SK-N-SH treated with all-trans-retinoic acid at 6 μM for 48 hours (cell line): ENCODE measurements around the gene PPP1R16B.

ENCODE experiments used
- ATAC-seq: fragments of 200-7000 bp; cut with Tn5 transposase; 3 replicates; pipeline ENCODE4 v1.9.1; 2020; ENCODE audit warnings: mild to moderate bottlenecking, moderate library complexity
- ARNTL ChIP-seq: fragments of 450-650 bp; formaldehyde crosslinking; IDR thresholded peaks from 2 replicates; pipeline ENCODE4 v1.5.0; 2020; ENCODE audit warnings: low read depth, mild to moderate bottlenecking, moderate library complexity, borderline replicate concordance
- BACH2 ChIP-seq: fragments of 250-450 bp; sonication (Bioruptor Pico); IDR thresholded peaks from 2 replicates; pipeline ENCODE4 v1.9.0; 2021; ENCODE audit warnings: mild to moderate bottlenecking, borderline replicate concordance
- CSDC2 ChIP-seq: fragments of 250-450 bp; sonication (Bioruptor Pico); IDR thresholded peaks from 2 replicates; pipeline ENCODE4 v1.5.0; 2020; ENCODE audit warnings: mild to moderate bottlenecking, moderate library complexity
- ESRRG ChIP-seq: fragments of 250-450 bp; sonication (Bioruptor Pico); IDR thresholded peaks from 2 replicates; pipeline ENCODE4 v1.6.1; 2021; ENCODE audit warnings: mild to moderate bottlenecking
- GLIS3 ChIP-seq: fragments of 250-450 bp; sonication (Bioruptor Pico); IDR thresholded peaks from 2 replicates; pipeline ENCODE4 v1.5.0; 2020; ENCODE audit warnings: mild to moderate bottlenecking, moderate library complexity
- ISL1 ChIP-seq: fragments of 250-450 bp; sonication (Bioruptor Pico); IDR thresholded peaks from 2 replicates; pipeline ENCODE4 v2.1.2; 2022; ENCODE audit warnings: mild to moderate bottlenecking, moderate library complexity
- OSR1 ChIP-seq: fragments of 250-450 bp; sonication (Bioruptor Pico); IDR thresholded peaks from 2 replicates; pipeline ENCODE4 v1.8.0; 2022; ENCODE audit warnings: moderate library complexity, mild to moderate bottlenecking, inconsistent platforms
- RARB ChIP-seq: fragments of 250-450 bp; sonication (Bioruptor Pico); IDR thresholded peaks from 2 replicates; pipeline ENCODE4 v1.8.0; 2021; ENCODE audit warnings: mild to moderate bottlenecking, moderate library complexity
- SNAI2 ChIP-seq: fragments of 250-450 bp; sonication (Bioruptor Pico); IDR thresholded peaks from 2 replicates; pipeline ENCODE4 v1.5.0; 2020; ENCODE audit warnings: mild to moderate bottlenecking, moderate library complexity
- TCF4 ChIP-seq: fragments of 250-450 bp; sonication (Bioruptor Pico); IDR thresholded peaks from 2 replicates; pipeline ENCODE4 v1.8.0; 2021; ENCODE audit warnings: mild to moderate bottlenecking, moderate library complexity, borderline replicate concordance
- TOX ChIP-seq: fragments of 250-450 bp; sonication (Bioruptor Pico); IDR thresholded peaks from 2 replicates; pipeline ENCODE4 v1.8.0; 2021; ENCODE audit warnings: mild to moderate bottlenecking, moderate library complexity, borderline replicate concordance
- ZC3H10 ChIP-seq: fragments of 250-450 bp; sonication (Bioruptor Pico); IDR thresholded peaks from 2 replicates; pipeline ENCODE4 v1.5.1; 2021; ENCODE audit warnings: mild to moderate bottlenecking, moderate library complexity
- ZFP3 ChIP-seq: fragments of 250-450 bp; sonication (Bioruptor Pico); IDR thresholded peaks from 2 replicates; pipeline ENCODE4 v1.5.0; 2020; ENCODE audit warnings: mild to moderate bottlenecking, moderate library complexity
- ZFP30 ChIP-seq: fragments of 450-650 bp; formaldehyde crosslinking; IDR thresholded peaks from 2 replicates; pipeline ENCODE4 v1.5.0; 2022; ENCODE audit warnings: mild to moderate bottlenecking, moderate library complexity
- ZNF565 ChIP-seq: fragments of 450-650 bp; formaldehyde crosslinking; conservative IDR thresholded peaks from 2 replicates; pipeline ENCODE4 v1.5.0; 2020; ENCODE audit warnings: low read depth, mild to moderate bottlenecking, moderate library complexity
- ZNF70 ChIP-seq: fragments of 450-650 bp; formaldehyde crosslinking; IDR thresholded peaks from 2 replicates; pipeline ENCODE4 v1.5.0; 2020; ENCODE audit warnings: mild to moderate bottlenecking, moderate library complexity
- TF ChIP-seq, protein P1 (sequence below): fragments of 250-450 bp; sonication (Bioruptor Pico); IDR thresholded peaks from 2 replicates; pipeline ENCODE4 v1.8.0; 2020; ENCODE audit warnings: mild to moderate bottlenecking, moderate library complexity, borderline replicate concordance
- TF ChIP-seq, protein P2 (sequence below): fragments of 250-450 bp; sonication (Bioruptor Pico); IDR thresholded peaks from 2 replicates; pipeline ENCODE4 v1.8.0; 2021; ENCODE audit warnings: low read depth, mild to moderate bottlenecking, moderate library complexity, borderline replicate concordance
- TF ChIP-seq, protein P3 (sequence below): fragments of 250-450 bp; sonication (Bioruptor Pico); IDR thresholded peaks from 2 replicates; pipeline ENCODE4 v1.5.0; 2020; ENCODE audit warnings: mild to moderate bottlenecking, moderate library complexity

The PPP1R16B gene

DNA sequence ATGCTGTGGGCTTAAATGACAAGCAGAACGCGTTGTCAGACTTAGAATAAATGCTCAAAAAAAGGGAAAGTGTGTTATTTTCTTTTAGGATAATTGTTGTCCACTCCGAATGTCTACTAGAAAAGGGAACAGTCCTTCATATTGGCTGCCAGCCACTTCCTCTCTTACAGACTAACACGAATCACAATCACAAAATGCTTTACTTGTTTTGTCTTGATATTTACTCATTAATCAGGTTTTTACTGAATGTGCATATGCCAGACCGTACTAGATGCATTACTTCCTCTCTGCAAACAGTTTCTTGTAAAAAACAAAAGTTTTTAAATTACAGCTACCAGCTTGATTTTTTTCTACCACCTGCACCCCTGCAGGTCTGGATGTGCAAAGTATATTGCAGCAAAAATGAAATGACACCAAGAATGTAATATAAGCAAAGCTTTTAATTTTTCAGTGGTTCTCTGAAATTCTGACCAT lies 157.5 kb downstream of the PPP1R16B start:
- TF ChIP-seq ARNTL, result no peak
- ATAC-seq, result no peak

DNA sequence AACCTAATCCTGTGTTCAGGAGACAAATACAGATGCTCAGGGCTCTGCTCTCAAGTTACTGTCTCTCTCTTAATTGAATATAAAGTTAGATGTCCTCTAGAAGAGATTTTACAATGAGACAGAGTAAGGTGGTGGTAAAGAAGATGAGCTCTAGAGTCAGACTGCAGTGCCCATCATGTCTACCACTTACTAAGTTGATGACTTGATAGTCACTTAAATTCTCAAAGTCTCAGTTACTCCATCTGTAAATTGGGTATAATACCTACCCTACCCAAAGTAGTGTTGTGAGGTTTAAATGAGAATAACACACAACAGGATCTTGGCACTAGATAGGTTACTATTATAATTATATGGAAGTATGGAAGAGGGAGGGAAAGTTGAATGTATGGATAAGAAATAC lies 158.2 kb downstream of the PPP1R16B start:
- TF ChIP-seq BACH2 (CRISPR knock-in tag), result no peak
- TF ChIP-seq, protein P1, sequence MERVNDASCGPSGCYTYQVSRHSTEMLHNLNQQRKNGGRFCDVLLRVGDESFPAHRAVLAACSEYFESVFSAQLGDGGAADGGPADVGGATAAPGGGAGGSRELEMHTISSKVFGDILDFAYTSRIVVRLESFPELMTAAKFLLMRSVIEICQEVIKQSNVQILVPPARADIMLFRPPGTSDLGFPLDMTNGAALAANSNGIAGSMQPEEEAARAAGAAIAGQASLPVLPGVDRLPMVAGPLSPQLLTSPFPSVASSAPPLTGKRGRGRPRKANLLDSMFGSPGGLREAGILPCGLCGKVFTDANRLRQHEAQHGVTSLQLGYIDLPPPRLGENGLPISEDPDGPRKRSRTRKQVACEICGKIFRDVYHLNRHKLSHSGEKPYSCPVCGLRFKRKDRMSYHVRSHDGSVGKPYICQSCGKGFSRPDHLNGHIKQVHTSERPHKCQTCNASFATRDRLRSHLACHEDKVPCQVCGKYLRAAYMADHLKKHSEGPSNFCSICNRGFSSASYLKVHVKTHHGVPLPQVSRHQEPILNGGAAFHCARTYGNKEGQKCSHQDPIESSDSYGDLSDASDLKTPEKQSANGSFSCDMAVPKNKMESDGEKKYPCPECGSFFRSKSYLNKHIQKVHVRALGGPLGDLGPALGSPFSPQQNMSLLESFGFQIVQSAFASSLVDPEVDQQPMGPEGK, result no peak
- TF ChIP-seq ZNF70, result no peak
- TF ChIP-seq ZC3H10 (CRISPR knock-in tag), result no peak
- TF ChIP-seq, protein P2, sequence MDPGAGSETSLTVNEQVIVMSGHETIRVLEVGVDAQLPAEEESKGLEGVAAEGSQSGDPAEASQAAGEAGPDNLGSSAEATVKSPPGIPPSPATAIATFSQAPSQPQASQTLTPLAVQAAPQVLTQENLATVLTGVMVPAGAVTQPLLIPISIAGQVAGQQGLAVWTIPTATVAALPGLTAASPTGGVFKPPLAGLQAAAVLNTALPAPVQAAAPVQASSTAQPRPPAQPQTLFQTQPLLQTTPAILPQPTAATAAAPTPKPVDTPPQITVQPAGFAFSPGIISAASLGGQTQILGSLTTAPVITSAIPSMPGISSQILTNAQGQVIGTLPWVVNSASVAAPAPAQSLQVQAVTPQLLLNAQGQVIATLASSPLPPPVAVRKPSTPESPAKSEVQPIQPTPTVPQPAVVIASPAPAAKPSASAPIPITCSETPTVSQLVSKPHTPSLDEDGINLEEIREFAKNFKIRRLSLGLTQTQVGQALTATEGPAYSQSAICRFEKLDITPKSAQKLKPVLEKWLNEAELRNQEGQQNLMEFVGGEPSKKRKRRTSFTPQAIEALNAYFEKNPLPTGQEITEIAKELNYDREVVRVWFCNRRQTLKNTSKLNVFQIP, result no peak
- TF ChIP-seq GLIS3, result no peak
- TF ChIP-seq CSDC2 (CRISPR knock-in tag), result no peak
- ATAC-seq, result no peak

DNA sequence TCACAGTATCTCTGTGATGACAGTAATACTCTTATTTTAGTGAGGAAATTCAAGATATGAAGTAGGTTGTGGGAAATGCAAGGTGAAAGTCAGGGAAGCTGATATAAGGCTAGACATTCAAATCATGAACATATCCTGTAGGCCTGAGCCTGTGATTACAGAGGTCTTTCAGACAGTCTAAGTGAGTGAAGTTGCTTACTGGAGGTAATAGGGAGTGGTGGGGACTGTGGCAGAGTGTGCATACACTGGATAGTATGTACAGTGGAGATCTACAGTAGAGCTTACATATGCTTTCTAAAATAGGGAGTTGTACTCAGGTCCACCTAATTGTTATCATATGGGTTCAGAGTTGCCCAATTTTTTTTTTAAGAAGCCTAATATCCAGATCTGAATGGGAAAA lies 159.8 kb downstream of the PPP1R16B start:
- no peak for TF ChIP-seq SNAI2
- no peak for TF ChIP-seq ISL1
- no peak for TF ChIP-seq ZFP30
- no peak for TF ChIP-seq RARB (CRISPR knock-in tag)
- TF ChIP-seq, protein P3, sequence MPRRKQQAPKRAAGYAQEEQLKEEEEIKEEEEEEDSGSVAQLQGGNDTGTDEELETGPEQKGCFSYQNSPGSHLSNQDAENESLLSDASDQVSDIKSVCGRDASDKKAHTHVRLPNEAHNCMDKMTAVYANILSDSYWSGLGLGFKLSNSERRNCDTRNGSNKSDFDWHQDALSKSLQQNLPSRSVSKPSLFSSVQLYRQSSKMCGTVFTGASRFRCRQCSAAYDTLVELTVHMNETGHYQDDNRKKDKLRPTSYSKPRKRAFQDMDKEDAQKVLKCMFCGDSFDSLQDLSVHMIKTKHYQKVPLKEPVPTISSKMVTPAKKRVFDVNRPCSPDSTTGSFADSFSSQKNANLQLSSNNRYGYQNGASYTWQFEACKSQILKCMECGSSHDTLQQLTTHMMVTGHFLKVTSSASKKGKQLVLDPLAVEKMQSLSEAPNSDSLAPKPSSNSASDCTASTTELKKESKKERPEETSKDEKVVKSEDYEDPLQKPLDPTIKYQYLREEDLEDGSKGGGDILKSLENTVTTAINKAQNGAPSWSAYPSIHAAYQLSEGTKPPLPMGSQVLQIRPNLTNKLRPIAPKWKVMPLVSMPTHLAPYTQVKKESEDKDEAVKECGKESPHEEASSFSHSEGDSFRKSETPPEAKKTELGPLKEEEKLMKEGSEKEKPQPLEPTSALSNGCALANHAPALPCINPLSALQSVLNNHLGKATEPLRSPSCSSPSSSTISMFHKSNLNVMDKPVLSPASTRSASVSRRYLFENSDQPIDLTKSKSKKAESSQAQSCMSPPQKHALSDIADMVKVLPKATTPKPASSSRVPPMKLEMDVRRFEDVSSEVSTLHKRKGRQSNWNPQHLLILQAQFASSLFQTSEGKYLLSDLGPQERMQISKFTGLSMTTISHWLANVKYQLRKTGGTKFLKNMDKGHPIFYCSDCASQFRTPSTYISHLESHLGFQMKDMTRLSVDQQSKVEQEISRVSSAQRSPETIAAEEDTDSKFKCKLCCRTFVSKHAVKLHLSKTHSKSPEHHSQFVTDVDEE (CRISPR knock-in tag), result no peak
- TF ChIP-seq, protein P1, result no peak
- TF ChIP-seq ZC3H10 (CRISPR knock-in tag), result no peak
- TF ChIP-seq BACH2 (CRISPR knock-in tag), result no peak
- no peak for TF ChIP-seq TCF4 (CRISPR knock-in tag)
- no peak for ATAC-seq

DNA sequence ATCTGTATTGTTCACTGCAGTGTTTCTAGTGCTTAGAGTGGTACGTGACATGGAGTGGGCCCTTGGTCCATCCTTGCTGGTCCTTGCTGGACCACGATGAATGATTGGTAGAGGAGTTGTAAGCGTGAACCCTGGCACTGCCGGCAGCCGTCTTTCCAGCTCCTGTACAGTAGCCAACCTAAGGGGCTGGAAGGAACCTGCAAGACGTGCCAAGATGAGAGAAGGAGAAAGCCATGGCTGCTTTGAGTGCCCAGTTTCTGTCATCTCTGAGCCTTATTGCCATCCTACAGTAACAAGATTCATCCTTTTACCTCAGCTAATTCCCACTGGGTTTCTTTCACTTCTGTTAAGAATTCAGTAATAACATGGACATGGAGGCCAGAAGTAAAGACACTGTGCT lies 162.6 kb downstream of the PPP1R16B start:
- ATAC-seq, result no peak
- TF ChIP-seq ZFP3 (CRISPR knock-in tag) (no peak), CSDC2 (CRISPR knock-in tag) (no peak), ESRRG (CRISPR knock-in tag) (no peak), GLIS3 (no peak), ARNTL (no peak), ZNF565 (CRISPR knock-in tag) (no peak), OSR1 (no peak), ISL1 (no peak), ZFP30 (no peak), BACH2 (CRISPR knock-in tag) (no peak), TOX (CRISPR knock-in tag) (no peak)
- TF ChIP-seq, protein P2, result no peak
- TF ChIP-seq, protein P3 (CRISPR knock-in tag), result no peak
